ENCODE results near the gene STARD9.

GRCh38 chr15:42716125-42716524 lies 140.7 kb downstream of the STARD9 start:
- TF ChIP-seq JUND (IDR thresholded peaks at IDR 0.05): no peak
- no peak for TF ChIP-seq REST (IDR thresholded peaks at IDR 0.05; ENCODE audit: low read depth)
- TF ChIP-seq, protein P1, sequence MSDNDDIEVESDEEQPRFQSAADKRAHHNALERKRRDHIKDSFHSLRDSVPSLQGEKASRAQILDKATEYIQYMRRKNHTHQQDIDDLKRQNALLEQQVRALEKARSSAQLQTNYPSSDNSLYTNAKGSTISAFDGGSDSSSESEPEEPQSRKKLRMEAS (IDR thresholded peaks at IDR 0.05): no peak
- TF ChIP-seq, protein P2, sequence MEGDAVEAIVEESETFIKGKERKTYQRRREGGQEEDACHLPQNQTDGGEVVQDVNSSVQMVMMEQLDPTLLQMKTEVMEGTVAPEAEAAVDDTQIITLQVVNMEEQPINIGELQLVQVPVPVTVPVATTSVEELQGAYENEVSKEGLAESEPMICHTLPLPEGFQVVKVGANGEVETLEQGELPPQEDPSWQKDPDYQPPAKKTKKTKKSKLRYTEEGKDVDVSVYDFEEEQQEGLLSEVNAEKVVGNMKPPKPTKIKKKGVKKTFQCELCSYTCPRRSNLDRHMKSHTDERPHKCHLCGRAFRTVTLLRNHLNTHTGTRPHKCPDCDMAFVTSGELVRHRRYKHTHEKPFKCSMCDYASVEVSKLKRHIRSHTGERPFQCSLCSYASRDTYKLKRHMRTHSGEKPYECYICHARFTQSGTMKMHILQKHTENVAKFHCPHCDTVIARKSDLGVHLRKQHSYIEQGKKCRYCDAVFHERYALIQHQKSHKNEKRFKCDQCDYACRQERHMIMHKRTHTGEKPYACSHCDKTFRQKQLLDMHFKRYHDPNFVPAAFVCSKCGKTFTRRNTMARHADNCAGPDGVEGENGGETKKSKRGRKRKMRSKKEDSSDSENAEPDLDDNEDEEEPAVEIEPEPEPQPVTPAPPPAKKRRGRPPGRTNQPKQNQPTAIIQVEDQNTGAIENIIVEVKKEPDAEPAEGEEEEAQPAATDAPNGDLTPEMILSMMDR (IDR thresholded peaks at IDR 0.05 in 2 of 3, conservative IDR thresholded peaks at IDR 0.05 in 1 of 3; ENCODE audit: borderline replicate concordance in 1 of 3, insufficient read depth in 1 of 3, low read depth in 2 of 3, low read length in 2 of 3): no peak
- TF ChIP-seq YY1 (IDR thresholded peaks at IDR 0.05; ENCODE audit: extremely low read depth, insufficient replicate concordance, low read depth, low read length): no peak
- no peak for TF ChIP-seq EZH2 (IDR thresholded peaks at IDR 0.05)
- TF ChIP-seq ZNF274 (IDR thresholded peaks at IDR 0.05; ENCODE audit: low read depth, low read length): no peak
- TF ChIP-seq FOSL1 (IDR thresholded peaks at IDR 0.05; ENCODE audit: low read depth): no peak
- no peak for TF ChIP-seq SP1 (IDR thresholded peaks at IDR 0.05; ENCODE audit: low read depth)
- TF ChIP-seq ZFX (IDR thresholded peaks at IDR 0.05): no peak
- TF ChIP-seq EGR1 (IDR thresholded peaks at IDR 0.05; ENCODE audit: low read depth): no peak
- no peak for TF ChIP-seq POLR2A (IDR thresholded peaks at IDR 0.05; ENCODE audit: borderline replicate concordance, extremely low read depth, insufficient read depth, insufficient read length)
- TF ChIP-seq EZH2phosphoT487 (IDR thresholded peaks at IDR 0.05; ENCODE audit: borderline replicate concordance): no peak
- TF ChIP-seq, protein P3, sequence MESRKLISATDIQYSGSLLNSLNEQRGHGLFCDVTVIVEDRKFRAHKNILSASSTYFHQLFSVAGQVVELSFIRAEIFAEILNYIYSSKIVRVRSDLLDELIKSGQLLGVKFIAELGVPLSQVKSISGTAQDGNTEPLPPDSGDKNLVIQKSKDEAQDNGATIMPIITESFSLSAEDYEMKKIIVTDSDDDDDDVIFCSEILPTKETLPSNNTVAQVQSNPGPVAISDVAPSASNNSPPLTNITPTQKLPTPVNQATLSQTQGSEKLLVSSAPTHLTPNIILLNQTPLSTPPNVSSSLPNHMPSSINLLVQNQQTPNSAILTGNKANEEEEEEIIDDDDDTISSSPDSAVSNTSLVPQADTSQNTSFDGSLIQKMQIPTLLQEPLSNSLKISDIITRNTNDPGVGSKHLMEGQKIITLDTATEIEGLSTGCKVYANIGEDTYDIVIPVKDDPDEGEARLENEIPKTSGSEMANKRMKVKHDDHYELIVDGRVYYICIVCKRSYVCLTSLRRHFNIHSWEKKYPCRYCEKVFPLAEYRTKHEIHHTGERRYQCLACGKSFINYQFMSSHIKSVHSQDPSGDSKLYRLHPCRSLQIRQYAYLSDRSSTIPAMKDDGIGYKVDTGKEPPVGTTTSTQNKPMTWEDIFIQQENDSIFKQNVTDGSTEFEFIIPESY (IDR thresholded peaks at IDR 0.05; ENCODE audit: extremely low read depth, insufficient replicate concordance, low read length): no peak
